Stimulated activated CD8-positive, alpha-beta memory T cell treated with anti-CD3 and anti-CD28 coated beads, Interleukin-2, amount 100 ng/mL, for 48 hours (primary cell): ENCODE measurements around the gene S100A4.

ENCODE experiments used
- DNase-seq, 2 donors: peaks; one replicate each; pipeline ENCODE4 v3.0.0-alpha.2; 2020; ENCODE audit warnings: low read depth in 2 of 2

Gene S100A4

DNA sequence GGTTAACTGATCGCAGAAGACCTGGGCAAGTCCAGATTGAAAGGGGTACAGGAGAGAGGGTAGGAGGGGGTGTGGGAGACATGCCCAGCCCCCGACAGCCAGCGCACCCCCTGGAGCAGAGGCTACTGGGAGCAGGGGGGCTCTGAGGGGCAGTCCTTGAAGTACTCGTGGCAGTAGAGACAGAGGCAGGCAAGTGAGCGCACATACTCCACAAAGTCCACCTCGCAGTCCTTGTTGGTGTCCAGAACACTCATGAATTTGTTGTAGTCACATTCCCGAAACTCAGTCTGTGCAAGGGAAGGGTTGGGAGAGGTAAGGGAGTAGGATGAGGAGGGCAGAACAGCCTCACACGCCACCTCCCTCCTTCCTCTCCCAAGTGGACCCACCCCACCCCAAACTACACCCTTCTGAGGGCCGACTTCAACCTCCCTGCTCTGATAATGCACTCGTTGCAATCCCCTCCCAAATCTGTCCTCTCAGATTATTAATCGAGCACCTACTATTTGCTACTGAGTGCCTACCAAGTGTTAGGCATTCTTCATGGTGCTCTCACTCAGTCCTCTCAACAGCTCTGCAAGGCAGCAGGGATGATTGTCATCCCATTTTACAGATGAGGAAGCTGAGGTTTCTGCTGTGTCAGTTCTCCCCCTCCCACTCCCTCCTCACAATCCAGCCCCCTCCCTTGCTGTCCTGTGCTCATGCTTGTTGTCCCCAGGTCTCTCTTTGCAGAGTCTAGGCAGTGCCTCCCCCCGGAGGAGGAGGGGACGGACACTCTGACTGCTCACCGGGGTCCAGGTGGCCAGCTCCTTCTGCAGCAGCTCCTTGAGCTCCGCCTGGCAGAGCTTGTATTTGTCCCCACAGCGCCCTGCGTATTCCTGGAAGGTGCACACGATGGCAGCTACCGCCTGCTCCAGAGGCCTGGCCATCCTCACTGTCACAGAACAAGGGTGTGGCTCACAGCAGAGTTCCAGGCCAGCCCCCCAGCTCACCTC lies 2.2 kb upstream of the S100A4 start:
- DNase-seq, result no peak

DNA sequence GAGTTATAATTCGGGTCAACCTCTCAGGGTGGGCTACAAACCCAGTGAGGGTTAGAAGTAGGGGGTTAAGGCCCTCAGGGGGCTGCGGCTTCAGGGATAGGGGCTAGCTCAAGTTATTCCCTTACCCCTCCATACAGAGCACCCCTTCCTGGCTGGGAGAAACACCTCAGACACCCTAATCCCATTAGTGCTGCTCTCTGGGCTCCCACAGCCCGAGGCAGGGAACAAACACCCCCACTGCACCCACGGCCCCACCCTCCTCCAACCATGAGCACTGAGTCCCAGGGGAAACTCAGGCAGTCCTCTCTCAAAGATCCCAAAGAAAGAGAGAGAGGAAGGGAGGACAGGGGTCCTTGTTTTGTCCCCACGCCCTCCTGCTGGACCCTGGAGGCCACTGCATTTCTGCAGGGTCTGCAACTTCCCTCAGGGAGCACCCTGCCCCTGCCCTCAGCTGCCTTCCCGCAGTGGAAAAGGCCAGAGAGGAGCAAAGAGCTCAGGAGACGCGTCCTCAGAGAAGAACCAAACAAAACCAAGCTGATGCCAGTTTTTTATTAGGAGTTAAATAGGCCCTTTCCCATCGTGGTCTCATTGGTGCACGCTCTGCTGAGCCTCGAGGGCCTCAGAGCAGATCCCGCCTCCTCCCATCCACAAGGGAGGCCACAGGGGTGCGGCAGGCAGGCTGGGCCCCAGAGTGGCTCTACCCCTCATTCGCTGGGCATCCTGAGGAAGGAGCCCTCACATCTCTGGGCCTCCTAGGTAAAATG lies 1.4 kb upstream of the S100A4 start:
- DNase-seq, result no peak

GRCh38 chr1:153546371-153546770 lies 765 bp upstream of the S100A4 start:
- DNase-seq, result no peak

GRCh38 chr1:153544453-153545066 lies 1.0 kb downstream of the S100A4 start:
- DNase-seq, result no peak

- DNase-seq, result no peak
These were observed 1.9 kb downstream of the S100A4 start for GRCh38 chr1:153543736-153544135.

DNA sequence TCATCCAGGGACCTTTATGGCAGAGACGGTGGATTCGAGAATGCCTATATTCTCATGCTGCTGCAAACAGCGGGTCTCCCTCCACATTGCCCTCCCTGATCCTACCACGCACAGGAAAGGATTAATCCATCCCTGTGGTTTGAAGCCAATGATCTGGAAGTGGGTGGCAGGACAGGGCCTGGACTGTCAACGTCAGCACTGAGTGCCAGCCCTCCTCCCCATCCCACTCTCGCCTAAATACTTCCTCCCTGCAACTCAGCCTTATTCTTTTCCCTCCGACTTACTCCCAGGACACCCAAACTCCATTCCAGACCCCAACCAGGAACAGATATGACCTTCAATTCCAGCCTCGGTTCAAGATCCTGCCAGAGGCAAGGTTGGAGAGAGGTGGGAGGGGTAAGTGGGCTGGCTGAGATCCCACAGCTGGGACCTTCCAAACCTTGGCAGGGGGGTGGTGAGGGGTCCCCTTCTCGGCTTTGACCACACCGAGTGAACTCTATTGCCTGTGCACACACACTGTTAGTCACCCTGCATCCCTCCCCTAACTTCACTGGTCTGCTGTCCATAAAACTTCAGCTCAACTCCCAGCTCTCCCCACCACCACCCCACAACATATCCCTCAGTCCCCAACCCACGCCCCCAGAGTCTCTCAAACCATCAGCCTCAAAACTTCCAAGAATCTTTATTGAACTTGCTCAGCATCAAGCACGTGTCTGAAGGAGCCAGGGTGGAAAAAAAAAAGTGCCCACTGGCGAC lies 2.5 kb downstream of the S100A4 start:
- no peak for DNase-seq

DNA sequence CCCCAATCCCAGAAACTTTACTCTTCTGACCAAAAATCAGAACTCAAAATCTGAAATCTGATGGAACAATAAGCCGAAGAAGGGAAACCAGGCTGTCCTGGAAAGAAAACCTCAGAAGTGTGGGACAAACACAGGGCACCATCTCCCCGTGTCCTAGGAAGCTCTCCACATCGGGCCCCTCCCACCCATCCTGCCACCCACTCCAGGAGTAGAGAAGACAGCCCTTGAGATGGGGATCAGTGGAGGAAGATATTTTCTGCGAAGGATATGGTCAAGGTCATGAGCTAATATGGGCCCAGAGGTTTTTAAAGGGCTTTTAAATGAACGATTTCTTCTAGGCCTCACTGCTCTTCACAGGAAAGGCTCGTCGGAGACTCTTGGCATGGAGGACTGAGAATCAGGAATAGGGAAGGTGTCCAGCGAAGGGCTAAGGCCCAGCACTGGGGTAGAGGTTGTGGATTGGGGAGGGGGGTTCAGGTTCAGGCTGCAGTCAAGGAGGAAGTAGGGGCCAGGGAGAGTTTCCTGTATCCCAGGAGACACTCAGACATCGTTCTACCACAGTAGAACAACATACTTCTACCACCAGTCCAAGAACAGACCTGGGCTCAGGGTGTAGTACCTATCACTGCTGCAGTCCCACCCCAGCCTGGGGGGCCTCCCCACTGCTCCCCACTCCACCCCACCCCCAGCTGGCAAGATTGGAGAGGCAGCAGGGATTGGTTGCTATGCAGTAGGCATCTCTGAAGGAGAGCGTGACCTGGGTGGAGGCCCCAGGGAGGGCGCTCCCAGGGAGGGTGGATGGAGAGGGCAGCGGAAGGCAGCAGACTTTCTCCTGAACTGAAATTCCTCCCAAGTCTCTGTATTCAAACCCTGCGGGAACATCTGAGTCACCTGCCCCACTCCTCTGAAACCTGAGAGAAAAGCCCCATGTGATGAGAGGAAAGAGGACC lies 3.7 kb downstream of the S100A4 start:
- DNase-seq, result no peak

GRCh38 chr1:153540394-153541361 lies 4.9 kb downstream of the S100A4 start, which contains the start of gene S100A5:
Gene S100A5, minus strand, starts transcription at chr1:153540934. Its CDS starts 743 bp downstream, at chr1:153540191.
- DNase-seq, result no peak

GRCh38 chr1:153539395-153540093 lies 6.1 kb downstream of the S100A4 start:
- no peak for DNase-seq

GRCh38 chr1:153538315-153538821 lies 7.2 kb downstream of the S100A4 start:
- no peak for DNase-seq

DNA sequence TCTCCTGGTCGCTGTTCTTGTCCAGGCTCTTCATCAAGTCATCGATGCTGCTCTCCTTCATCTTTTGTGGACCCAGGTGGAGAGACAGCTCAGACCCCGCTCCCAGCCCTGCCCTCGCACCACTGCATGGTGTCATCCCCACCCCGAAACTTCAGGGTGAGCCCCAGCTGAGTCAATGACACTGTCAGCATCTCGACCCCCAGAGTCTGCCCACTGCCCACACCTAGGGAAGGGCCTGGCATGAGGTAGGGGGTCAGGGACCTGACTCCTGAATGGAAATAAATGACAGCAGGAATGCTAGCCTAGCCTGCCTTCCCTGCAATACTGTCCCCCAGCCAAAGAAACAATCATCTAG lies 8.3 kb downstream of the S100A4 start:
- DNase-seq, result no peak

DNA sequence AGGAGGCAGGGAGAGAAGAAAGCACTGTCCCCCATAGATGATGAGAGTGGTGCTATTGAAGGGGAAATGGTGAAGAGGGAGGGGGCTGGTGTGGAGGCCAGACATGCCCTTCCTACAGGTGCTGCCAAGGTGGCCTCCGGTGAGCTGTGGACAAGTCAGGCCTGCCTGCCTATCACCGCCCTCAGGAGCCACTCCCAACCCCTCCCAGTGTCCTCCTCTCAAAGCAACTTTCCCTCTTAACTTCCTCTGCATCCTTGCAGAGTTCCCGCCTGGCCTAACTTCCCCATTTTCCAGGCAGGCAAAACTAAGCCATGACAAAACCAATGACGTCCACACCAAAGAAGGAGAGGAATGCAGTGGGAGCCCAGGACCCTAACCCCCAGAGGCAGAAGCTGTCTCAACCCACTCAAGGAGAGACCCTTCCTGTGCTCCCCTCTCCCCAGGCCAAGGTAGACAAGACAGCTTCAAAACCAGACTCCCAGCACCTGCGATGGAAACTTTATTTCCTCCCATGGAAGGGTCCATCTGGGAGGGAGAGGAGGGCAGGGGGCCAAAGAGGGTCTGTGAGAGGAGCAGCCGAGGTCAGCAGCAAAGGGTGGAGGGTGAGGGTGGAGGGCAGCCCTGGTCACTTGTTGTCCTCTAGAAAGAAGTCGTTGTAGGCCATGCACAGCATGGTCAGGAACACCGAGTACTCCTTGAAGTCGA lies 8.8 kb downstream of the S100A4 start:
- no peak for DNase-seq

GRCh38 chr1:153536012-153536670 lies 9.5 kb downstream of the S100A4 start:
- DNase-seq, result peak; percentile 69 to 71

DNA sequence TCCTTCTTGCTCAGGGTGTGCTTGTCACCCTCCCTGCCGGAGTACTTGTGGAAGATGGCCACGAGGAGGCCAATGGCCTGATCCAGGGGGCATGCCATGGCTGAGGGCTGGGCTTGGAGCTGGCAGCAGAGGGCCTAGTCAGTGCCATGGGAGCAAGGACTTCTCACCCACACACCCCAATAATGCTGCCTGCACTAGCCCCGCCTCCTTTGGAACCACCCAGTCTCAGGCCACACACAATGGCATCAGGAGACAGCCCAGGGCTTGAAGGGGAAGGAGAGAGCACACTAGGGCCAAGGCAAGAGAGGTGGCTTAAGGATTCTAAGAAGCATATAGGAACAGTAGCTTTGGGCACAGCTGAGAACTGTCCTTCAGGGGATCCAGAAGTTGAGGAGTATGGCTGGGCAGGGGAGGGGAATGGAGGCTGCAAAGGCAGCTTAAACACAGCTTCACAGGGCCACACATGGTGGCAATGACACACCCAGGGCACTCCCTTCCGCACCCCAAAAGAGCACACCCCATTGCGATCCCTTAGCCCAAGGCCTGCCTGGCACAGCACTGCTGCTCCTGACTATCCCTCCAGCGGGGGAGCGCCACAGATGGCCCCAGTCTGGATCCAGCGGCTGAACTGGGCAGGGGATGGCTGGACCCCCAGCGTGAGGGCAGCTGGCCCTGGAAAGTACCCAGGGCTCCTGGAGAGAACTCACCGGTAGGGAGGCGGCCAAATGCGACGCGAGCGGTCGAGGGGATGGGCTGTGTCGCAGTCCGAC lies 10.2 kb downstream of the S100A4 start, which contains the start of gene S100A6:
Gene S100A6 (minus strand): TSS at position 750 of the 770 bp plus-strand sequence. CDS start 652 bp downstream, at position 98.
- DNase-seq, result no peak

DNA sequence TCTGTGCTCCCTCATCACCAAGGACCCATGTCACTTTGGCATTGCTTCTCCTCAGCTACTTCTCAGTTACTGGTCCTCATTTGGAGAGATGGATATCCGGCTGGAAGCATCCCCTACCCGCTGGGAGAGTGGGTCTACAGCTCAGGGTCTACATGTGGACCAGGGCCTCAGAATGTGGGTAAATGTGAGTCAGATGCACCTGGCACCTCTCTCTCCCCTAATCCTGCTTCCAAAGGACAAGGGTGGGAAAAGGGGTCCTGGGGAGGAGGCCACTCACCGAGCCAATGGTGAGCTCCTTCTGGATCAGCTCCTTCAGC lies 10.7 kb downstream of the S100A4 start:
- no peak for DNase-seq

DNA sequence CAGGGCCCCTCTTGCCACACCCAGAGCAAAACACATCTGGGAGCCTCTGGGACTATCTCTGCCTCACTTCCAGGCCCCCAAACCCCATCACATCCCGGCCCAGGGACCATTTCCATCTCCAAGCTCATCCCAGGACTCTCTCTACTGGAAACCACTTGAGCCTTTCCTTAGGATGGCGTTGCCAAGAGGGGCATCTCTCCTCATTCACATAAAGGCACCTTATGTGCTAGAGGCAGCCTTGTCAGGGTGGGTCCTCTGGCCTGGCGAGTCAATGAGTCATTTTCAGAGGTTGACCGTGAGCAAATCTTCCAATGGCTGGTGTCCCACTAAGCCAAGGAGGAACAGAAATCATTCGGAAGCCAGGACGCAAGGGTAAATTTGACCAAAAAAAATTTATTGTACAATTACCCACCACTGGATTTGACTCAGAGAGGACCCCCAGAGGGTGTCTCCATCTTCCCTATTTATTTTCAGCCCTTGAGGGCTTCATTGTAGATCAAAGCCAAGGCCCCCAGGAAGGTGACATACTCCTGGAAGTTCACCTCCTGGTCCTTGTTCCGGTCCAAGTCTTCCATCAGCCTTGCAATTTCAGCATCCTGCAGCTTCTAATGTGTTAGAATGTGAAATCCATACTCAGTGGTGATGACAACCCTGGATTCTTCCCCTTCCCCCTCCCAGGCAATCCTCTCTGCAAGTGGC lies 11.2 kb downstream of the S100A4 start:
- no peak for DNase-seq
